Measurements from ENCODE around the gene VKORC1L1. TPM values are rescaled to one million over a fixed set of nuclear protein-coding genes. Genes with fewer than 3 reads are reported as not detected.

The VKORC1L1 gene
- total and polyA plus RNA-seq, 9 of the 15 experiments (the other 6 are each of a cell fraction or from before 2014, with no cell fraction given) = 6.8 to 36.5 (median 19.3) TPM

DNA sequence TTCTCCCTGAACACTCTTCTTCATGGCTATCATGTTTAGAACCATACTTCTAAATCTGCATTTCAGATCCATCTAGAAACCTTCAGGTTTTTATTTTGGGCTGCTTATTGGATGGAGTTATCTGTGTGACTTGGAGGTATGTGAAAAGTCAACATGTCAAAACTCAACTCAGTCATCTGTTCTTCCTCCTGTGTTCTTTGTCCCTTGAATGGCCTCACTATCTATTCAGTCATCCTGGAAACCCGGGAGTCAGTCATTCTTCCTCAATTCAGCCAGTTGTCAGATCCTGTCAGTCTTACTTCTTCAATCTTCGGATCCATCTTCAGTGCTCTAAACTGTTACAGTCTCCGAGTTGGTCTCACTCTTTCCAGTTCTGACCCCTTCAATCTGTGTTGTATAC, 52.2 kb downstream of the VKORC1L1 start:
- Histone ChIP-seq H4K20me1 (replicated peaks; ENCODE audit: control insufficient read depth, insufficient read depth, low read length) (0 out of 2 replicates have a peak, but pooled peaks cover 2% of the 10 kb centered on the region), H2AFZ (ENCODE audit: low read depth, low read length) (no peak overlapping the region), H3K9me3 (replicated peaks; ENCODE audit: control insufficient read depth, insufficient read depth, low read depth, low read length) (no peaks in the 10 kb centered on the region), H3K4me3 (no peak overlapping the region), H3K36me3 (ENCODE audit: control insufficient read depth, insufficient read depth, low read length) (peaks cover under 1% of the 10 kb centered on the region; the same call in 2 of the 3 replicates), H3K4me2 (ENCODE audit: insufficient read depth, low read length) (no peak overlapping the region), H3K9me1 (ENCODE audit: control insufficient read depth, insufficient read depth, low read length) (no peaks in the 10 kb centered on the region), H3K27me3 (ENCODE audit: control insufficient read depth in 2 of 2, insufficient read depth in 2 of 2, low read length in 2 of 2) (no peaks in the 10 kb centered on the region), H3K9ac (ENCODE audit: insufficient read depth in 1 of 2, low read depth in 2 of 2, low read length in 2 of 2) (no peak overlapping the region), H3K27ac (ENCODE audit: extremely low read depth, low read depth, low read length) (no peak overlapping the region), H3K79me2 (ENCODE audit: control insufficient read depth, insufficient read depth, low read length) (peaks cover 59% of the 10 kb centered on the region), H3K4me1 (replicated peaks in 1 of 2; ENCODE audit: control insufficient read depth in 2 of 2, insufficient read depth in 2 of 2, low read length in 2 of 2) (peaks cover 9 to 36% of the 10 kb centered on the region in 2 experiments; a peak in 4 of 5 replicates)
- FAIRE-seq (no peak), ATAC-seq (no peak), DNase-seq (ENCODE audit: extremely low read depth in 1 of 4, low spot score in 3 of 4) (peak in 1 of 4 experiments; percentile 16)
- in situ Hi-C loops (cut with MboI) = no loop called here
- intact Hi-C loops (cut with micrococcal nuclease) = no loop called here
- no peak for TF ChIP-seq KAT8 (IDR thresholded peaks at IDR 0.05; ENCODE audit: low read depth)
- peak; percentile 18; the same call in 1 of the 2 replicates for TF ChIP-seq CTBP1 (IDR thresholded peaks at IDR 0.05; ENCODE audit: borderline replicate concordance)
- TF ChIP-seq FOXA3 (CRISPR knock-in tag; conservative IDR thresholded peaks at IDR 0.05 in 1 of 2, IDR thresholded peaks at IDR 0.05 in 1 of 2) = peak in 1 of 2 experiments; percentile 87; a peak in 2 of 4 replicates
- TF ChIP-seq MEIS2 (IDR thresholded peaks at IDR 0.05; ENCODE audit: partially characterized antibody) = peak; percentile 39
- 0 out of 2 replicates have a peak, but pooled peaks have one; percentile 23 for TF ChIP-seq HMBOX1 (IDR thresholded peaks at IDR 0.05)
- no peak for TF ChIP-seq PBX2 (CRISPR knock-in tag; IDR thresholded peaks at IDR 0.05; ENCODE audit: low read depth)
- peak; percentile 30; the same call in 1 of the 2 replicates for TF ChIP-seq PBX2 (tag; conservative IDR thresholded peaks at IDR 0.05; ENCODE audit: low read depth)
- no peak for TF ChIP-seq RBM15 (IDR thresholded peaks at IDR 0.05; ENCODE audit: insufficient read depth, low read length)
- TF ChIP-seq TAF15 (IDR thresholded peaks at IDR 0.05; ENCODE audit: low read depth, low read length) = no peak
- TF ChIP-seq ZNF764 (CRISPR knock-in tag; IDR thresholded peaks at IDR 0.05; ENCODE audit: low read depth) = no peak
- TF ChIP-seq PKNOX1 (IDR thresholded peaks at IDR 0.05) = peak; percentile 77
- TF ChIP-seq POLR2H (tag; IDR thresholded peaks at IDR 0.05; ENCODE audit: low read depth) = no peak
- no TSS peak for BruUV-seq (replicated peaks)
- ChIA-PET CTCF (ENCODE audit: low intra/inter-chr PET ratio) (no interaction called here), POLR2A (no interaction called here)
- WGBS (ENCODE audit: insufficient coverage, low coverage, missing lambda C conversion rate) = 46% methylated on average over 3 of the region's 3 CpGs
